Thoracic aorta (tissue), 2 donors: ENCODE measurements around the gene CFAP298. TPM values are rescaled to one million over a fixed set of nuclear protein-coding genes. Genes with fewer than 3 reads are reported as not detected.

Experiments used
- ATAC-seq: fragments of 150-250 bp; one replicate; pipeline ENCODE4 v1.8.0; 2017; ENCODE audit warnings: low read depth; ENCODE audit not compliant: insufficient number of reproducible peaks, low FRiP score
- DNase-seq: peaks from one replicate; pipeline ENCODE4 v3.0.0-alpha.2; 2020; ENCODE audit warnings: low spot score
- H3K27ac ChIP-seq, 2 donors: fragments of 200-600 bp; sonication (generic); 1 replicate in 1 of 2; 2 replicates in 1 of 2; pipeline ENCODE4 v1.5.1; 2016; ENCODE audit warnings: mild to moderate bottlenecking in 2 of 2, moderate library complexity in 2 of 2
- H3K27me3 ChIP-seq: fragments of 200-600 bp; sonication (generic); replicated peaks from 2 replicates; pipeline ENCODE4 v1.6.0; 2016; ENCODE audit warnings: mild to moderate bottlenecking; ENCODE audit not compliant: insufficient read depth
- H3K36me3 ChIP-seq: fragments of 200-600 bp; sonication (generic); one replicate; pipeline ENCODE4 v1.5.1; 2016
- H3K4me1 ChIP-seq, 2 donors: fragments of 200-600 bp; sonication (generic); 1 replicate in 1 of 2; 2 replicates in 1 of 2; pipeline versions ENCODE4 v1.5.1 to v1.6.0; 2016; ENCODE audit warnings: low read depth in 2 of 2, mild to moderate bottlenecking in 1 of 2; ENCODE audit not compliant: control insufficient read depth in 1 of 2
- H3K4me3 ChIP-seq: fragments of 200-600 bp; sonication (generic); 2 replicates; pipeline ENCODE4 v1.5.1; 2016; ENCODE audit warnings: mild to moderate bottlenecking
- H3K9me3 ChIP-seq: fragments of 200-600 bp; sonication (generic); 2 replicates; pipeline ENCODE4 v1.5.1; 2016
- CTCF ChIP-seq: fragments of 200-600 bp; sonication (generic); IDR thresholded peaks from one replicate; pipeline ENCODE4 v1.5.1; 2019; ENCODE audit warnings: antibody characterized with exemption
- total RNA-seq, 2 donors: library from RNA; depleted of rRNA; stranded (reverse); fragments of >200 nt; gene quantifications; one replicate each; pipeline versions ENCODE4 v1.1.0 to v1.2.3, GENCODE V29; 2016

CFAP298 gene
- total RNA-seq, 2 donors from 2014 or later = 22.7 to 31.4 TPM

DNA sequence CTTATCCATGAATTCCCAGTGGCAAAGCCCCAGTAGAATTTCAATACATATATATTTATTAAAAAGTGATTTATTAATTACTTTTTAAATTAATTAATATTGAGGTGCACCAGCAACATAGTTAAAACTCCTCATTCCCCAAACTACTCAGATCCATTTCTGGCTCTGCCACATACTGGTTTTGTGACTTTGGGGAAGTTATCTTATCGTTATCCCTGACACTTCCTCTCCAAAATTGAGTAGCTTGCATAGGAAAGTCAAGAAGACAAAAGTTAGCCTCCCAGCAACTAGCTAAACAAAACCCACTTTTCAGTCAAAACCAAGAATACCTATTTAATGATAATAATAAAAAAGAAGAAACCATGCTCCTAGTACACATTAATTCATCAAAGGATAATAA lies 62.7 kb downstream of the CFAP298 start:
- Histone ChIP-seq H3K27me3 (no peaks in the 10 kb centered on the region), H3K4me3 (no peak overlapping the region), H3K4me1 (no peaks in the 10 kb centered on the region), H3K9me3 (no peaks in the 10 kb centered on the region), H3K36me3 (no peaks in the 10 kb centered on the region), H3K27ac (no peak overlapping the region)
- ATAC-seq = no peak
- no peak for TF ChIP-seq CTCF
- DNase-seq = no peak

Other genes starting within 250 kb of the CFAP298 start
- 10 to 100 TPM; 35.1 to 64.8 TPM for gene URB1, start 219.4 kb downstream of the CFAP298 start, total RNA-seq
- gene EVA1C, start 199.7 kb downstream of the CFAP298 start, total RNA-seq = 100 to 1,000 TPM in 1 of 2 donors, 10 to 100 TPM in 1; 81.2 to 115 TPM
- gene TCP10L, start 26.9 kb downstream of the CFAP298 start, total RNA-seq = 1 to 10 TPM in 1 of 2 donors, not detected in 1; 2.8 TPM
- gene SYNJ1, start 115.6 kb upstream of the CFAP298 start, total RNA-seq = 10 to 100 TPM; 10.6 to 19.4 TPM
- 10 to 100 TPM; 37.6 to 81.4 TPM for gene PAXBP1, start 159.4 kb upstream of the CFAP298 start, total RNA-seq